Epithelial cell of esophagus (primary cell): ENCODE data around the gene PNN.
"Not testable (repeated sequence)": the region's sequence is repeated elsewhere in the genome, so short reads cannot be mapped to it uniquely, and the experiment has no call there.

Experiments
- DNase-seq: peaks from one replicate; pipeline ENCODE4 v3.0.0; 2010; ENCODE audit warnings: low read depth
- H3K4me3 ChIP-seq: 2 replicates; pipeline ENCODE4 v1.5.1; 2011; ENCODE audit warnings: mild to moderate bottlenecking, low read length, control low read depth
- TF ChIP-seq, protein P1 (sequence below): IDR thresholded peaks from 2 replicates; pipeline ENCODE4 v1.5.1; 2011; ENCODE audit warnings: low read depth, mild to moderate bottlenecking, low read length, control low read depth, inconsistent platforms; ENCODE audit not compliant: insufficient read depth; ENCODE audit errors: missing control alignments

PNN gene

GRCh38 chr14:39231751-39232553, 56.9 kb downstream of the PNN start:
- peak; percentile 54 for DNase-seq
- H3K4me3 ChIP-seq: not testable (repeated sequence)
- TF ChIP-seq, protein P1, sequence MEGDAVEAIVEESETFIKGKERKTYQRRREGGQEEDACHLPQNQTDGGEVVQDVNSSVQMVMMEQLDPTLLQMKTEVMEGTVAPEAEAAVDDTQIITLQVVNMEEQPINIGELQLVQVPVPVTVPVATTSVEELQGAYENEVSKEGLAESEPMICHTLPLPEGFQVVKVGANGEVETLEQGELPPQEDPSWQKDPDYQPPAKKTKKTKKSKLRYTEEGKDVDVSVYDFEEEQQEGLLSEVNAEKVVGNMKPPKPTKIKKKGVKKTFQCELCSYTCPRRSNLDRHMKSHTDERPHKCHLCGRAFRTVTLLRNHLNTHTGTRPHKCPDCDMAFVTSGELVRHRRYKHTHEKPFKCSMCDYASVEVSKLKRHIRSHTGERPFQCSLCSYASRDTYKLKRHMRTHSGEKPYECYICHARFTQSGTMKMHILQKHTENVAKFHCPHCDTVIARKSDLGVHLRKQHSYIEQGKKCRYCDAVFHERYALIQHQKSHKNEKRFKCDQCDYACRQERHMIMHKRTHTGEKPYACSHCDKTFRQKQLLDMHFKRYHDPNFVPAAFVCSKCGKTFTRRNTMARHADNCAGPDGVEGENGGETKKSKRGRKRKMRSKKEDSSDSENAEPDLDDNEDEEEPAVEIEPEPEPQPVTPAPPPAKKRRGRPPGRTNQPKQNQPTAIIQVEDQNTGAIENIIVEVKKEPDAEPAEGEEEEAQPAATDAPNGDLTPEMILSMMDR: peak; percentile 24
